Measurements from ENCODE around the gene ASPG. TPM values are rescaled to one million over a fixed set of nuclear protein-coding genes. Genes with fewer than 3 reads are reported as not detected.

The ASPG gene
- total and polyA plus RNA-seq, 9 donors: 0.45 to 28.8 (median 18.7) TPM

DNA sequence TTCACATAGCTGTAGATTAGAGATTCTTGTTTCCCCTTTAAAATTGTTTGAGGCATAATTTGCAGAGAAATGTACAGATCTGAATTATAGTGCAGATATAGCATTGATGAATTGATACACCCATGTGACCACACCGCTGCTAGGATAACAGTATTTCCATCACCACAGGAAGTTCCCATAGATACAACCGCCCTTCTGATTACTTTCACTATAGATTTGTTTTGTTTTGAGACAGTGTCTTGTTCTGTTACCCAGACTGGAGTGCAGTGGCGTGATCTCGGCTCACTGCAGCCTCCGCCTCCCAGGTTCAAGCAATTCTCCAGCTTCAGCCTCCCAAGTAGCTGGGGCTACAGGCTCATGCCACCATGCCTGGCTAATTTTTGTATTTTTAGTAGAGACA, 8.8 kb upstream of the ASPG start:
- Histone ChIP-seq H3K4me3 (no peak overlapping the region), H3K36me3 (no peaks in the 10 kb centered on the region), H3K9me3 (peaks cover 0 to 5% of the 10 kb centered on the region in 2 donors), H3K27me3 (no peaks in the 10 kb centered on the region), H3K4me1 (ENCODE audit: insufficient read depth) (no peaks in the 10 kb centered on the region), H3K27ac (no peak overlapping the region)
- TF ChIP-seq EP300 (IDR thresholded peaks at IDR 0.05) (no peak), POLR2A (IDR thresholded peaks at IDR 0.05) (no peak), CTCF (IDR thresholded peaks at IDR 0.05) (no peak)
- intact Hi-C loops (cut with DNase I): loop anchor here in 2 of 4 donors (5.0 to 10.0 kb wide), 3 partner anchors 58 to 568 kb away; partner anchors contain the start of gene KIF26A (in 1 of the 2)
- WGBS, 3 donors: 75 to 77% (median 75%) methylated on average over 5 of the region's 5 CpGs
- no peak for DNase-seq

GRCh38 chr14:104078031-104078455, 7.5 kb upstream of the ASPG start:
- Histone ChIP-seq H3K4me1 (ENCODE audit: insufficient read depth) (no peaks in the 10 kb centered on the region), H3K36me3 (no peaks in the 10 kb centered on the region), H3K4me3 (no peak overlapping the region), H3K9me3 (peaks cover 0 to 5% of the 10 kb centered on the region in 2 donors), H3K27me3 (no peaks in the 10 kb centered on the region), H3K27ac (no peak overlapping the region)
- peak; percentile 89 to 94 (median 91) for DNase-seq
- intact Hi-C loops (cut with DNase I): loop anchor here in 2 of 4 donors (5.0 to 10.0 kb wide), 3 partner anchors 57 to 567 kb away; partner anchors contain the start of gene KIF26A (in 1 of the 2)
- WGBS, 3 donors: 0 to 2% (median 0%) methylated on average over 7 of the region's 7 CpGs
- TF ChIP-seq POLR2A (IDR thresholded peaks at IDR 0.05) (no peak), EP300 (IDR thresholded peaks at IDR 0.05) (no peak), CTCF (IDR thresholded peaks at IDR 0.05) (peak; percentile 99)

GRCh38 chr14:104080376-104081260, 4.9 kb upstream of the ASPG start:
- H3K4me1 ChIP-seq (ENCODE audit: insufficient read depth): peaks cover 8% of the 10 kb centered on the region
- no peaks in the 10 kb centered on the region for H3K36me3 ChIP-seq
- intact Hi-C loops (cut with DNase I): loop anchor here in 3 of 4 donors (5.0 to 10.0 kb wide), 3 partner anchors 52 to 487 kb away; no protein-coding TSS in a partner anchor
- no peaks in the 10 kb centered on the region for H3K9me3 ChIP-seq
- TF ChIP-seq POLR2A (IDR thresholded peaks at IDR 0.05): no peak
- no peak for TF ChIP-seq CTCF (IDR thresholded peaks at IDR 0.05)
- TF ChIP-seq EP300 (IDR thresholded peaks at IDR 0.05): no peak
- no peak overlapping the region for H3K27ac ChIP-seq
- WGBS, 3 donors: 95 to 98% (median 96%) methylated on average over 23 of the region's 23 CpGs
- no peaks in the 10 kb centered on the region for H3K27me3 ChIP-seq
- no peak overlapping the region for H3K4me3 ChIP-seq
- DNase-seq: peak in 2 of 5 donors; percentile 9 to 14

DNA sequence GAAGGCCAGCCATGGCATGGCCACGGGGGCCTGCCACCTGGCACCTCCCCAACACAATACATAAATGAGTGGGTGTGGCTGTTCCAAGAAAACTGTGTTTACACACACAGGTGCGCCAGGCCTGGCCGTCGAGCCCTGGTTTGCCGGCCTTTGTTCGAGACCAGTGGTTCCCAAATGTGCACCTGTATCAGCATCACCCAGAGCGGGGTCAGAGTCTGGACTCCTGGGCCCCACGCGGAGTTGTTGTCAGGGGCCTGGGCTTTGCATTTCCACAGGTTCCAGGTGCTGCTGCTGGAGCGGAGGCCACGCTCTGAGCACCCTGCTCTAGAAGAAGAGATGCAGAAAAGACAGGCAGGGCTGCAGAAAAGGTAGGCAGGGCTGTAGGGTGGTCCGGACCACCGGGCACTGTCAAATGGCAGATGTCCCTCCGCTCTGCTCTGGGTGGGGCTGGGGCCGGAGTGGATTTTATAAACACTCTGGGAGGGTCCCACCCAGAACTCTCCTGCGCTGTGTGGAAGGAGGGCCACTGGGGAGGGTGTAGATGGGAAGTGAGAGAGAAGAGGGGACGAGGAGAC, 4.2 kb upstream of the ASPG start:
- Histone ChIP-seq H3K36me3 (no peaks in the 10 kb centered on the region), H3K27ac (no peak overlapping the region), H3K4me1 (ENCODE audit: insufficient read depth) (peaks cover 11% of the 10 kb centered on the region), H3K27me3 (no peaks in the 10 kb centered on the region), H3K9me3 (no peaks in the 10 kb centered on the region), H3K4me3 (no peak overlapping the region)
- intact Hi-C loops (cut with DNase I): loop anchor here in 3 of 4 donors (5.0 to 10.0 kb wide), 3 partner anchors 51 to 486 kb away; no protein-coding TSS in a partner anchor
- DNase-seq: peak in 1 of 5 donors; percentile 22
- no peak for TF ChIP-seq EP300 (IDR thresholded peaks at IDR 0.05)
- TF ChIP-seq POLR2A (IDR thresholded peaks at IDR 0.05): no peak
- 90 to 97% (median 93%) methylated on average over 17 of the region's 17 CpGs for WGBS, 3 donors

Measured in ovary (tissue), 9 donors.